GM23248 (cell line): ENCODE data around the gene GABRA4.

Experiments
- EZH2 ChIP-seq: fragments of 200-600 bp; sonication (generic); IDR thresholded peaks from 2 replicates; pipeline ENCODE4 v1.6.1; 2018; ENCODE audit warnings: antibody characterized with exemption, mild to moderate bottlenecking; ENCODE audit not compliant: insufficient read depth, poor library complexity, severe bottlenecking
- EZH2phosphoT487 ChIP-seq: fragments of 200-600 bp; sonication (generic); IDR thresholded peaks from 2 replicates; pipeline ENCODE4 v1.6.1; 2018; ENCODE audit warnings: antibody characterized with exemption, moderate library complexity, mild to moderate bottlenecking, low read depth; ENCODE audit not compliant: insufficient read depth

GRCh38 chr4:46890056-46890455 is 103.3 kb downstream of the GABRA4 start:
- TF ChIP-seq EZH2phosphoT487 = no peak
- TF ChIP-seq EZH2 = no peak
